ENCODE measurements around the gene MORC3.

The MORC3 gene

DNA sequence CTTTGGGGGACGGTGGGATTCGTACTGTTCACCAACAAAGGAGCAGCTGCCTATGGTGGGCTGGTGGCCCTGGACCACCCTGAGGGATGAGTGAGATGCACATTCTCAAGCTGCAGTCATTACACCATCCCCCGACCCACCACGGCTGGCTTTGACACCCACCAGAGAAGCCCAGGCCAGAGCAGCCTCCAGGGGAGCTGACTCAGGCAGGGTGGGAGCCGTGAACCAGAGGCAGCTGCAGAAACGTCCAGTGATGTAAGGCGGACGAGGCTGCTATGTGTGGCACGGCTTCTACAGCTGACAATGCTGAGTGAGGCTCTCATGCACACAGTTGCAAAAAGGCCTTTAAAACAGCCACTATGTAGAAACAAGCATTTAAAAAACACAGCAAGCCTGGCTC is 105.3 kb downstream of the MORC3 start:
- no peak for DNase-seq

Measured in activated CD4-positive, CD25-positive, alpha-beta regulatory T cell treated with anti-CD3 and anti-CD28 coated beads, Interleukin-2, amount 50 U/mL, for 72 hours (primary cell).